ENCODE measurements around the gene AK5. TPM values are rescaled to one million over a fixed set of nuclear protein-coding genes. Genes with fewer than 3 reads are reported as not detected.

Gene AK5
- total RNA-seq, 3 donors from 2014 or later (not counting 1 experiment from before 2014, with no cell fraction given) = 9.4 to 29.8 (median 11.4) TPM

- DNase-seq (no peak), ATAC-seq (no peak)
- Histone ChIP-seq H3K9me3 (ENCODE audit: control insufficient read depth, insufficient read depth, low read length) (no peaks in the 10 kb centered on the region), H3K27me3 (ENCODE audit: control insufficient read depth, insufficient read depth, low read length) (no peaks in the 10 kb centered on the region), H3K27ac (ENCODE audit: low read length) (no peak overlapping the region), H3K4me3 (ENCODE audit: low read length) (no peak overlapping the region), H3K4me1 (ENCODE audit: control insufficient read depth, insufficient read depth, low read length) (no peaks in the 10 kb centered on the region), H3K36me3 (ENCODE audit: control insufficient read depth, insufficient read depth, low read length) (no peaks in the 10 kb centered on the region)
- TF ChIP-seq CTCF (IDR thresholded peaks at IDR 0.05) = no peak
- Mint-ChIP-seq H3K27ac (no peak overlapping the region), H3K36me3 (no peaks in the 10 kb centered on the region), H3K4me1 (peaks cover 6 to 15% of the 10 kb centered on the region in 2 donors), H3K27me3 (ENCODE audit: low read depth in 2 of 2) (no peaks in the 10 kb centered on the region), H3K4me3 (no peak overlapping the region), H3K9me3 (no peaks in the 10 kb centered on the region)
- intact Hi-C loops (cut with micrococcal nuclease) = no loop called here
- WGBS (ENCODE audit: insufficient coverage) = 93% methylated on average over 1 of the region's 2 CpGs
Measured at GRCh38 chr1:77370583-77371306, 88.9 kb downstream of the AK5 start.

GRCh38 chr1:77371396-77371795, 89.6 kb downstream of the AK5 start:
- no peak overlapping the region for H3K27ac ChIP-seq (ENCODE audit: low read length)
- no peaks in the 10 kb centered on the region for H3K9me3 ChIP-seq (ENCODE audit: control insufficient read depth, insufficient read depth, low read length)
- H3K4me3 Mint-ChIP-seq = no peak overlapping the region
- no peaks in the 10 kb centered on the region for H3K4me1 ChIP-seq (ENCODE audit: control insufficient read depth, insufficient read depth, low read length)
- no peaks in the 10 kb centered on the region for H3K36me3 ChIP-seq (ENCODE audit: control insufficient read depth, insufficient read depth, low read length)
- H3K27me3 ChIP-seq (ENCODE audit: control insufficient read depth, insufficient read depth, low read length) = no peaks in the 10 kb centered on the region
- H3K4me3 ChIP-seq (ENCODE audit: low read length) = no peak overlapping the region
- H3K4me1 Mint-ChIP-seq = peaks cover 6 to 15% of the 10 kb centered on the region in 2 donors
- no peak for ATAC-seq
- no peaks in the 10 kb centered on the region for H3K36me3 Mint-ChIP-seq
- 71% methylated on average over 1 of the region's 1 CpG for WGBS (ENCODE audit: insufficient coverage)
- DNase-seq = no peak
- H3K27ac Mint-ChIP-seq = no peak overlapping the region
- TF ChIP-seq CTCF (IDR thresholded peaks at IDR 0.05) = no peak
- no peaks in the 10 kb centered on the region for H3K9me3 Mint-ChIP-seq
- H3K27me3 Mint-ChIP-seq (ENCODE audit: low read depth in 2 of 2) = no peaks in the 10 kb centered on the region
- intact Hi-C loops (cut with micrococcal nuclease) = no loop called here

- Histone ChIP-seq H3K9me3 (ENCODE audit: control insufficient read depth, insufficient read depth, low read length) (no peaks in the 10 kb centered on the region), H3K4me1 (ENCODE audit: control insufficient read depth, insufficient read depth, low read length) (no peaks in the 10 kb centered on the region), H3K27ac (ENCODE audit: low read length) (no peak overlapping the region), H3K36me3 (ENCODE audit: control insufficient read depth, insufficient read depth, low read length) (no peaks in the 10 kb centered on the region), H3K4me3 (ENCODE audit: low read length) (no peak overlapping the region), H3K27me3 (ENCODE audit: control insufficient read depth, insufficient read depth, low read length) (no peaks in the 10 kb centered on the region)
- WGBS (ENCODE audit: insufficient coverage) = 94% methylated on average over 2 of the region's 3 CpGs
- no peak for ATAC-seq
- Mint-ChIP-seq H3K4me3 (no peak overlapping the region), H3K36me3 (no peaks in the 10 kb centered on the region), H3K9me3 (no peaks in the 10 kb centered on the region), H3K27ac (no peak overlapping the region), H3K27me3 (ENCODE audit: low read depth in 2 of 2) (no peaks in the 10 kb centered on the region), H3K4me1 (peaks cover 9 to 20% of the 10 kb centered on the region in 2 donors)
- DNase-seq = no peak
- TF ChIP-seq CTCF (IDR thresholded peaks at IDR 0.05) = no peak
- intact Hi-C loops (cut with micrococcal nuclease) = no loop called here
Measured at GRCh38 chr1:77373702-77374101, 91.9 kb downstream of the AK5 start.

- Mint-ChIP-seq H3K4me3 (no peak overlapping the region), H3K4me1 (peaks cover 12 to 20% of the 10 kb centered on the region in 2 donors), H3K36me3 (no peaks in the 10 kb centered on the region), H3K27me3 (ENCODE audit: low read depth in 2 of 2) (no peaks in the 10 kb centered on the region), H3K27ac (no peak overlapping the region), H3K9me3 (no peaks in the 10 kb centered on the region)
- Histone ChIP-seq H3K27ac (ENCODE audit: low read length) (no peak overlapping the region), H3K9me3 (ENCODE audit: control insufficient read depth, insufficient read depth, low read length) (no peaks in the 10 kb centered on the region), H3K27me3 (ENCODE audit: control insufficient read depth, insufficient read depth, low read length) (no peaks in the 10 kb centered on the region), H3K36me3 (ENCODE audit: control insufficient read depth, insufficient read depth, low read length) (no peaks in the 10 kb centered on the region), H3K4me1 (ENCODE audit: control insufficient read depth, insufficient read depth, low read length) (no peaks in the 10 kb centered on the region), H3K4me3 (ENCODE audit: low read length) (no peak overlapping the region)
- intact Hi-C loops (cut with micrococcal nuclease) = no loop called here
- no peak for DNase-seq
- ATAC-seq = no peak
- WGBS (ENCODE audit: insufficient coverage) = no CpG with 5 or more reads among the region's 2 CpGs
- no peak for TF ChIP-seq CTCF (IDR thresholded peaks at IDR 0.05)
Measured at GRCh38 chr1:77375541-77375940, 93.7 kb downstream of the AK5 start.
